Epithelial cell of alveolus of lung (primary cell): ENCODE results near the gene ZNF350. TPM values are rescaled to one million over a fixed set of nuclear protein-coding genes. Genes with fewer than 3 reads are reported as not detected.

Source experiments
- total RNA-seq: library from RNA; depleted of rRNA; stranded (reverse); fragments of >200 nt; gene quantifications from 2 replicates; pipeline ENCODE4 v1.2.1, GENCODE V29; 2015

The ZNF350 gene
- 4.0 and 11.0 TPM in 2 replicates for total RNA-seq

DNA sequence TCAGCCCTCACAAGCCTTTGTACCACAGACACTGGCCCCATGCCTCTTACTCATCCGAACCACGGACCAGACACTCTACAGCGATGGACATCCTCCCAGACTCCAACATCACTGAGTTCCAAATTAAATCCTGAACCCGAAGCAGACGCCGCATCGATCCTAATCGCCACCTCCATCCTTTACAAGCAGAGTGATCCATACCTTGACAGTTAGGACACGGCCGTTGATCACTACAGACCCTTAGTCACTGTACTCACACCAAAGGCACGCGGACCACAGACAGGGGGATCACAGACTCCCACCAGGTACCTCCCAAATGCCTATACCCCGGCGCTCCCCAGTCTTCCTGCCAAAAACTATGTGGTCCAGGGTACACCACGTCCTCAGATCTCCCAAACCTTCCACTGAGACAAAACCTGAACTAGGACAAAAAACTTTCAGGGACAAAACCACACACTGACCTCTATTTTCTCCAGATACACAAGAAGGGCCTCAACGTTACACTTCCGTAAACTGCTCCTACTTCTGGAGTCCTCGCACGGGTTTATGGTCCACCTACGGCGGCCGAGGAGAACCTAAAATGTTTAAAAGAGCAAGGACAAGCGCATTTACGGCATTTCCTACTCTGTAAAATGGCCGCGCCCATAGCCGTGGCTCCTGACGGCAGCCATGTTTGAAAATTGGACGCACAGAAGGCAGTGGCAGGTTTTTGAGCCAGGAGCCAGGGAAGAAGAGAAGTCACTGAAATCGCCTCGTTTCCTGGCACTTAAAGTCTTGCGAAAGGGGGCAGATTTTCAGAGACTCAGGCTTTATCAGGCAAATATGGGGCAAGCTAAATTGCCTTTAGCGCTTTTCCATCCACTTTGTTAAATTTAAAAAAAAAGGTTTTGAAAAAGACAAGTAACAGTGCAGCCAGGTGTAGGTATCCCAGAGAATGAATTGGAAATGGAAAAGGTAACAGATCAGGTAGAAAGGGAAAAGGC is at the start of gene ZNF350:
ZNF350 (minus strand) TSS at position 532 of the 983 bp plus-strand sequence. CDS start 12,480 bp downstream, outside the sequence.

DNA sequence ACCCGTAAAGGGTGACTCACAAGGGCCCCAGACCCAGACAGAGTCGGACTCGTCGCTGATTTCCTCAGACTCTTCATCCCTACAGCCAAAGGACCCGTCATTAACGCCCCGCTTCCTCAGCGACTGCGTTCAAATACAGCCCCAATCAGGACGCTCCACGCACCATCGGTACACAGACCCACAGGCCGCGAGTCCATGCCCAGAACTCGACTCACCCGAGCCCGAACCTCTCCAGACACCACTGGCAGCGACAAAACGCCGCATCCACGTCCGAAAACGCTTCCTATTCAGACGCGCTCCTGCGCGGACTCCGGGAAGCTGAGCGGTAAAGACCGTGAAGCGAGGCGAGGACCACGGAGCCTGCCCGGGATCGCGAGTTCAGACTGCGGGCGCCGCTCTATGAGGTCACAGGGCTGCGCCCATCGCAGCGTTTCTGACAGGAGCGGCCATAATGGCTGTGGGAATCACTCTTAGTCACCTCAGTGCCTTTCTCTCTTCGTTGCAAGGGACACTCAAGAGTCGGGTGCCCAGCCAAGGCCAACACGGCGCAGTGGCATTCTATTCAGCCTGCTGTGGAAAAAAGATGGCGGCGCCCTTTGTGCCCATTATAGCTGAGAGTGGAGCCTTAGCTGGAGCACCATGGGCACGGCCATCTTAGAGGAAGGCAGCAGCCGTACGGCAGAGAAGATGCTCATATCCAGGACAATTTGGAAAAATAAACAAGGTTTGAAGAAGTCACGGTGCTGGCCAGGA is 41.6 kb upstream of the ZNF350 start, which contains the start of gene ZNF614:
ZNF614 (minus strand) TSS at position 353 of the 753 bp plus-strand sequence. CDS start 2,634 bp downstream, outside the sequence.

DNA sequence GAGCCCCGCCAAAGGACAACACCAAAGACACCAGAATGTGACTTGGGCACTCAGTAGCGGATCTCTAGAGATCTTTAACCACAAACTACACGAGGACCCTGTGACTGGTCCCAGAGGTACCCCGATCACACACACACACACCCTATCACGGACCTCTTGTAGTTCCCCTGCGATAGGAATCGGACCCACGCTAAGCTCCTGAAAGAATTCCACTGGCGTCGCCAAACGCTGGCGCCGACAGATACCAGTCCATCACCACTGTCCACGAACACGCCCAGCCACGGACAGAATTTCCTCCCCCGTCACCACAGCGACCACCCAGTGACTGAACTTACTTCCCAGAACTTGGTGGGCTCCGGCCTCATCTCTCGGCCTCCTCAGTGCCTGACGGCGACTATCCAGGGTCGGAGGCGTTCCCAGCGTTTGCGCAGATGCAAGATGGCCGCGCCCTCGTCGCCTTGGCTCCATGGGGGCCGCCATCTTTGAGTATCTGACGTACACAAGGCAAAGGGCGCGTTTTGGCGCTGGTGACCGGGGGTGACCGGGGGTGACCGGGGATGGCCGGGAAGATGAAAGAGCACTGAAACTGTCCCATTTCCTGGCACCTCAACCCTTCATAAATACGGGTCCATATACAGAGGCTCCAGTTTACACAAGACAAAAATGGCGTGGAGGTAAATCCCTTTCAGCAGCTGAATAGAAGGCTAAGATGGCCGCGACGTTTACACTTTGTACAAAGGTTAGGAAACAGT is 21.3 kb upstream of the ZNF350 start, which contains the start of gene ZNF615:
ZNF615 (minus strand) TSS at position 406 of the 752 bp plus-strand sequence. CDS start 4,500 bp downstream, outside the sequence.

DNA sequence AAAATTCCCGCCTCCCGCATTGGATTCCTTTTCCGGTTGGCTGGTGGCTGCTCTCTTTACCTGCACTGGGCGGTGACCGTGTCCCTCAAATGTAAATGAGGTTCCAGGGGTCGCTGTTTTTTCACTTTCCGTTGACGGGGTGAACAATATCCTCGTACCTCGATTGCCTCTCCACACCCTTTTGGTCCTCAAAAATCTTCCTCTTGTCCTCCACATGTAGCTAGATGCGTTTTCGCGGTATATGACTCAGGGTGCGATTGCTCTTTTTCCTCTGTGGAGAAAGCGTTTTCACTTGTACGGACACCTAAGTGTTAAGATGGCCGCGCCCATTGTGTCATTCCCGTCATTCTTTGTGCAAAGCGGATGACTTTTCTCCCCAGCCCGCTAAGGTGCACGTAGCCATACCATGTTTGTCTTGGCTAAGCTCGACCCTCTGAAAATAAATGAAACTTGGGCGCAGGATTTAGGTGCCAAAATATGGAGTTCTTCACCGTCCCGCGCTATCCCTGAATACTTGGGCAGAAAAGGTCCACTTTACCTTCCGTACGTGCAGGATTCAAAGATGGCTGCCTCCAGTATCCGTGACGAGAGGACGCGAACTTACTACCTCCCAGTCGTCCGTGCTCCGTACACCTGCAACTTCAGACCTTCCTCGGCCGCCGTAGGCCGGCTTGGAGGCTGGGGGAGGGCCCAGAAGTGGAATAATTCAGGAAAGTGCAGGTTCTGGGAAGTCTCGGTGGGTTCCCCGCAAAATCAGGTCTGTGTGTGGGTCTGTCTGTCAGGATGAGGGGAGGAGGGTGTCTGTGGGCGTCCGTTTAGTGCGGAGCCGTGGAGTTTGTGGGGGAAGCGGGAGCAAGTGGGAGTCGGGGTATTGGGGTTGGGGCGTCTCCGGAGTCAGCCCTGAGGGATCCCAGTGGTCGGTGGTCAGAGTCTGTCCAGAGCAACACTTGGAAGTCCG is 59.6 kb downstream of the ZNF350 start, which contains the start of gene ZNF613:
ZNF613 (plus strand) TSS at position 689 of the 958 bp plus-strand sequence. CDS start 8,749 bp downstream, outside the sequence.

Other genes starting within 250 kb of the ZNF350 start
- gene FPR1, start 235.0 kb downstream of the ZNF350 start, total RNA-seq, result not detected in 2 replicates
- gene FPR2, start 225.7 kb downstream of the ZNF350 start, total RNA-seq, result not detected in 2 replicates
- under 0.01 TPM in 1 of 2 replicates, not detected in the other for gene FPR3, start 191.7 kb downstream of the ZNF350 start, total RNA-seq
- gene ZNF577, start 98.9 kb downstream of the ZNF350 start, total RNA-seq, result 1.9 and 9.2 TPM in 2 replicates
- gene ZNF649, start 81.8 kb downstream of the ZNF350 start, total RNA-seq, result 5.4 and 7.7 TPM in 2 replicates
- gene ZNF613, start 59.4 kb downstream of the ZNF350 start, total RNA-seq, result 3.0 and 4.9 TPM in 2 replicates
- gene ZNF615, start 21.4 kb upstream of the ZNF350 start, total RNA-seq, result 2.8 and 12.5 TPM in 2 replicates
- gene ZNF614, start 41.5 kb upstream of the ZNF350 start, total RNA-seq, result 7.0 and 10.0 TPM in 2 replicates
- gene ZNF432, start 62.0 kb upstream of the ZNF350 start, total RNA-seq, result 3.6 and 10.6 TPM in 2 replicates
- gene ZNF841, start 108.9 kb upstream of the ZNF350 start, total RNA-seq, result 4.9 and 9.1 TPM in 2 replicates
- 5.9 and 11.8 TPM in 2 replicates for gene ZNF616, start 153.1 kb upstream of the ZNF350 start, total RNA-seq
- gene ZNF836, start 184.8 kb upstream of the ZNF350 start, total RNA-seq, result 2.7 and 6.0 TPM in 2 replicates
- gene PPP2R1A, start 203.2 kb upstream of the ZNF350 start, total RNA-seq, result 231 and 295 TPM in 2 replicates